ENCODE data around the gene PRKCA.

GRCh38 chr17:66715076-66715675 is 412.8 kb downstream of the PRKCA start:
- TF ChIP-seq GABPA (IDR thresholded peaks at IDR 0.05; ENCODE audit: low read depth) (no peak), MXI1 (IDR thresholded peaks at IDR 0.05; ENCODE audit: low read depth, low read length) (no peak), POLR2AphosphoS5 (IDR thresholded peaks at IDR 0.05; ENCODE audit: low read length) (no peak), POLR2A (IDR thresholded peaks at IDR 0.05; ENCODE audit: low read depth, low read length) (no peak), BHLHE40 (IDR thresholded peaks at IDR 0.05; ENCODE audit: borderline replicate concordance in 1 of 2, low read depth in 2 of 2, low read length in 1 of 2) (no peak), TBL1XR1 (IDR thresholded peaks at IDR 0.05; ENCODE audit: low read depth, low read length) (no peak), SMC3 (IDR thresholded peaks at IDR 0.05; ENCODE audit: borderline replicate concordance, low read length) (no peak), CREM (IDR thresholded peaks at IDR 0.05; ENCODE audit: low read depth) (no peak), FOS (IDR thresholded peaks at IDR 0.05; ENCODE audit: borderline replicate concordance, extremely low read depth, insufficient read length) (no peak), EGR1 (IDR thresholded peaks at IDR 0.05; ENCODE audit: borderline replicate concordance in 1 of 2, low read depth in 2 of 2, low read length in 2 of 2) (no peak), NFYA (IDR thresholded peaks at IDR 0.05; ENCODE audit: borderline replicate concordance, low read depth, low read length) (no peak), CTCF (IDR thresholded peaks at IDR 0.05 in 2 of 3, conservative IDR thresholded peaks at IDR 0.05 in 1 of 3; ENCODE audit: control insufficient read depth in 2 of 3, extremely low read depth in 1 of 3, insufficient read depth in 1 of 3, low read depth in 3 of 3, low read length in 3 of 3) (no peak)

Measured in GM12878 (cell line).